Putamen (tissue), 1 donor: ENCODE data around the gene MATN1.

Source experiments
- DNase-seq: peaks from one replicate; pipeline ENCODE4 v3.0.0-alpha.2; 2016; ENCODE audit warnings: low spot score

Gene MATN1

DNA sequence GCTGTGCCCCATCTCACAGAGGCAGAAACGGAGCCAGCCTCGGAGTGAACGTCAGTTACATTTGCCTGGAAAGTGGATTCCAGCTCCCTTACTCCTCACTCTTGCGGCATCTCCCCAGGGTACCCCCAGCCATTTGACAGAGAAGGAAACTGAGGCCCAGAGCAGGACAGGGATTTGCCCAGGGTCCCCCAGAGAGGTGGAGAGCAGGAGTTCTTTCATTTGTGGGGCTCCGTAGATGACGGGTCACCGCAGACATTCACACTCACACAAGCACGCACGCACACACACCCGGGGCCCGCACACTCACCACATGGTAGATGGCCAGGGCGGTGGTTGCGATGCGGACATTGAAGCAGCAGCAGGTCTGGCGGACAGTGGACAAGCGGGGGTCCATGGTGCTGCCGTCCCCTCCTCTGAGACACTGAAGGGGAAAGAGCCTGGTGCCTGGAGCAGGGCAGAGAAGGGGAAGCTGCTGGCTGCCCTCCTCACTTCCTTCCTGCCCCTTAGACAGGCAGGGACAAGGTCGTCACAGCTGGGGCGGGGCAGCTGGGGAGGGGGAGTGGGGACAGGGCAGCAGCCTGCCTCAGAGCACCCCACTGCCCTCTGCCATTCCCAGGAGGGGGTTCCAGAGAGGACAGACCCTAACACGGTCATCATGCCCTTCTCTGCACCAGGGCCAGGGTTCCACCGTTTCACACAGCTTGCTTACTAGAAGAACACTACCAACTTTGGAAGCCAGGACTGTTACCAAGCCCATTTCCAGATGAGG is 34.2 kb upstream of the MATN1 start, which contains the start of gene LAPTM5:
Gene LAPTM5, minus strand, starts transcription at position 423 of the 769 bp plus-strand sequence. Its CDS starts 29 bp downstream, at position 394.
- DNase-seq: no peak

DNA sequence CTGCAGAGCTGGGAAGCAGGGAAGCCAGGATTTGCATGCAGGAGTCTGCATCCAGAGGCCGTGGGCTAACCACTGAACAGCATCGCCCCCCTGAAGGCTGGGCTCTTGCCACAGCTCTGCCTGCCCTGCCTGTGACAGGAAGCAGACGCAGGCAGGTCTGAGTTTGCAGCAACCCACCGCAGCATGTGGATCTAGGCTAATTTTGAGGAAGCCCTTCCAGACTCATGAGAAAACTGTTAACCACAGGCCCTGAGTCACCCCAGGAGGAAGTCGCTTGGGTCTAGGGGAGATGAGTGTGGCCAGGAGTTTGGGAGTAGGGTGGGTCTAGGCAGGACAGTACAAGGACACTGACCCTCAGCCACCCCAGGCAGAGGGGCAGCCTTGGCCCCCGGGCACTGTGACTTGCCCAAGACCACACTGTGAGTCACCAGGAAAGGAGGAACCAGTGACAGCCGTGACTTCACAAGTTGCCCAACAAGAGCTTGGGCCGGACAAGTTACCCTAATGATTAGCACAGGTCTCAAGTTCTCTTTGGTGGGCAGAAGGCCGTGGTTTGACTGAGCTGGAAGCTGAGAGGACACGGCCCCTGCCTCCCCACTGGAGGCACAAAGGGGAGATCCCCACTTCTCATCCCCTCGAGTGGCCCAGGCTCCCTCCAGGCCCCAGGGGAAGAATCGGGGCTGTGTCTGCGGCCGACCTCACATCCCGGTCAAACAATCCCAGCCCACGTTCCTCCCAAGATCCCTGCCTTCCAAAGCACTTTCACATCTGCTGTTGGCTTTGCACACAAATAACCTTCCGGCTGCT is 33.4 kb upstream of the MATN1 start:
- no peak for DNase-seq

DNA sequence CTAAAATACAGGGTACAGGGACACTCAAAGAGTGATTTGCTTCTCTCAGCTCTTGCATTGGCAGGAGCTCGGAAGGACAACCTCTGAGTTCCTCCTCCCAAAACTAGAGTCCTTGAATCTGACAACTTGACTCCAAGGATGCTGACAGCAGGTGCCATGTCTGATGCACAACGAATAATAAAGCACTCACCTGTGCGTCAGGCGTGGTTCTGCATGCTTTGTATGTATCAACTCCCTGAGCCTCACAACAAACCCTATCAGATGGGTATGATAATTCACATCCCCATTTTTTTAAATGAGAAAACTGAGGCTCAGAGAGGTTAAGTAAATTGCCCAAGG is 32.8 kb upstream of the MATN1 start:
- DNase-seq: no peak

DNA sequence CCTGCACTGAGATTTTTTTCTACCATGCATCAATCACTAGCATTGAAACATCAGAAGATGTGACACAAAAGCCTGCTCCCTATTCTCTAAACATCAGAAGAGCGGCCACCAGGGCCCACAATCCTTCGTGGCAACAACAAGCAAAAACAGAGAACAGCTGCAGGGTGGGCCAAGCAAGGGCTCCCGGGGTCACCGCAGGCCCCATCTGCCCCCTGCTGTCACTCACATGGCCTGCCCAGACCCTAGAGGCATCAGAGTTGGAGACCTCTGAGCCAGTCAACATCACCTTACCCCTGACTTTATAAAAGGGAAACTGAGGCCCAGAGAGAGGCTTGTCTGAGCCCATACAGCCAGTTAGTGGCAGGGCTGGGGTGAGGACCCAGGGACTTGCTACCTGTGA is 32.4 kb upstream of the MATN1 start:
- no peak for DNase-seq

DNA sequence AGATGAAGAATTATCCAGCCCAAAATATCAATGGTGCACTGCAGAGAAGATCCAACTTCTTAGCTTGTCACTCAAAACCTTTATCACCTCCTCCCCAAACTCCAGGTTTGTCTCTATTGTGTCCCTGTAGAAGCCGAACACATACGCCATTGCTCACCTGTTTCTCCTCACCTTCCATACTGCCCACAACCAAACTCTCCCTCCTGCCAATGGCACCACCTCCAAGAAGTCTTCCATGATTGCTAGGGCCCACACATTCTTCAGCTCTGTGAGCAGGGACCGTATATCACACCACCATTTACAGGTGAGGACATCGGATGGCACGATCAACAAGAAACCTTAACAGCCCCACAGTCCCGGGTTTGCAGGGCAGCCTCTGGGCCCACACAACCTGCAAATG is 31.9 kb upstream of the MATN1 start:
- no peak for DNase-seq

DNA sequence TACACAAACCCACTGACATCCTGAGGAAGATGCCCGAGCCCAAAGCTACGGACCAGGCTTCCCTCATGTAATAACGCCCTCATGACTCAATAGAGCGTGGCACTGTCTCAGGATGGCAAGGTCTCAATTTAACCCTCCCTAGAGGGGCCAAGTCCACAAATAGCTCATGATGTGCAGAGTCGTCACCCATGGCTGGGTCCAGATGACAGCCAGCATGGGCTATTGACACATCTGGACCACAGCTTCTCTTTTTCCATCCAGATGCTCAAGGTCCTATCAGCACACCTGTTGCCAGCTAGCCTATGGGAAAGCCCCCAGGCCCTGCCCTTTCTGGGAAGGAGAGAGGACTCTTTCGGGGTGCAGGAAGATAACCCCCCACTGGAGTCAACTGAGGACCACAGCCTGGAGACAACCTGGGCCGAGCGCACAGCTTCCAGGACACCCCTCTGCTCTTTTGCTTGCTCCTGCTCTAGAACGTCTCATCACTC is 31.3 kb upstream of the MATN1 start:
- no peak for DNase-seq

DNA sequence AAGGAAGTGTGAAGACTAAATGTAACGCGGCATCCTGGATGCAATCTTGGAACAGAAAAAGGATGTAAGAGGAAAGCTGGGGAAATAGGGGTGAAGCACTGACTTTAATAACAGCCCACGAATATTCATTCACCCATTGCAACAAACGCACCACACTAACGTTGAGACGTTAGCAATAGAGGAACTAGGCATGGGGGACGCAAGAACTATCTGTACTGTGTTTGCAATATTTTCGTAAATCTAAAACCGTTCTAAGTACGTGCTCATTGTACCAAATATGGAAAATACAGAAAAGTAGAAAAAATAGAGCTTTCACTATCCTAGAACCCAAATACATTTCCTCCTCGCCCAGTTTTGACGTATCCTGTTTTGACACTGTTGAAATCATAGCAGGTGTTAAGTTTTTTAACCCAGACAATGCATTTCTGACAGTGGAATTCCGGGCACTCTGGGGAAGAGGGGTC is 30.3 kb upstream of the MATN1 start:
- no peak for DNase-seq

DNA sequence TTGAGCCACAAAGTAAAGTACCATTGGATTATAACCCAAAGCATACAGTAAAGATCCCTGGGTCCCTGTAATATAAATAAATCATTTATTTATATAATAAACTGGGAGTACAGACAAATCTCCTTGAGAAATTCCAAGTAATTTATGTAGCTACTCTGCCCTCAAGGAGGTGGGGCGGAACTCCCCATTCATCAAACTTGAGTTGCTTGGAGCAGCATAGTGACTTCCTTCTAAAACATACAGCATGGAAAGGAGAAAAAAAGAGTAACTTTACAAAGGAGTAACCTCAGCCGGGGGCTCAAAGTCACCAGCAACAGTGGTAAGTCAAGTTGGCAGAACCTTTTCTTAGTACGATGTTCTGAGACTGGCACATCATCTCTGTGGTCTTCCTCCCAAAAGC is 29.7 kb upstream of the MATN1 start:
- DNase-seq: no peak

DNA sequence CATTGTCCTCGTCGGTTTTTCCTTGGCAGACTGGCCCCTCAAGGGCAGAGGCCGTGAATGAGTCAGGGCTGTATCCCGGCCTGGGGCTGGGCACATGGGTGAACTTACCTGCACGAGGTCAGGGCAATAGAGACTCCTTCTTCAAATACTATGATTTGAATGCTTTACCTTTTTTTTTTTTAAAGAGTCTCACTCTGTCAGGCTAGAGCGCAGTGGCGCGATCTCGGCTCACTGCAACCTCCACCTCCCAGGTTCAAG is 29.2 kb upstream of the MATN1 start:
- DNase-seq: no peak

DNA sequence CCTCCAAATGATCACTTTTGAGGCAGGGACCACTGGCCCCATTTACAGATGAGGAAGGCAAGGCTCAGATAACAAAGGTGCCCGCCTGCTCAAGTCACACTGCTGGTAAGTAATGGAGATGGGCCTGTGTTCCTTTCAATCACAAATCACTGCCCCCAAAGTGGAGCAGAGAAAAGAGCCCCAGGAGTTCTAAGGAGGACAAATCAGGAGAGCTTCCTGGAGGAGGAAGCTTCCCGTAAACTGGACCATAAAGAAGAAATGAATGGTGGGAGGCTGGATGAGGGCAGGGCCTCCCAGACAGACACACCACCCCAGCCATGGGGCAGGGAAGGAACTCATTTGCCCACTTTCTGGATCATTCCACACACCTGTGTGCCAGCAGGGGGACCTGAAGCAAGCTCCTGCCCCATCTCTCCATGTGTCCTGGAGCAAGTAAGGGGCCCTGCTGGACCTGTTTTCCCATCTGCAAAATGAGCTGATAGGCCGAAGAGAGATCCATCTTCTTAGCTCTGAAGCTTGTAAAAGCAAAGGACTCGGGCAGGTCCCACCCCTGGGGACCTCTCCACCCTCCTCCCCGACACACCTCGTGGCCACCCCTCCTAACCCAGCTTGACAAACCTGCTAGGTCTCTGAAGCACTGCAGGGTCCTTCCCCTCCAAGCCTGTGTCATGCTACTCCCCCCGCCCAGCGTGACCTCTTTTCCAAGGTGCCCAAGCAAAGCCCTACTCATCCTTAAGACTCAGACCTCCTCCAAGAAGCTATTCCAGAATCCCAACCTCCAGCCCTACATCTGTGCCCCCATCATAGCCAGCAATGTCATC is 28.7 kb upstream of the MATN1 start:
- DNase-seq: no peak

DNA sequence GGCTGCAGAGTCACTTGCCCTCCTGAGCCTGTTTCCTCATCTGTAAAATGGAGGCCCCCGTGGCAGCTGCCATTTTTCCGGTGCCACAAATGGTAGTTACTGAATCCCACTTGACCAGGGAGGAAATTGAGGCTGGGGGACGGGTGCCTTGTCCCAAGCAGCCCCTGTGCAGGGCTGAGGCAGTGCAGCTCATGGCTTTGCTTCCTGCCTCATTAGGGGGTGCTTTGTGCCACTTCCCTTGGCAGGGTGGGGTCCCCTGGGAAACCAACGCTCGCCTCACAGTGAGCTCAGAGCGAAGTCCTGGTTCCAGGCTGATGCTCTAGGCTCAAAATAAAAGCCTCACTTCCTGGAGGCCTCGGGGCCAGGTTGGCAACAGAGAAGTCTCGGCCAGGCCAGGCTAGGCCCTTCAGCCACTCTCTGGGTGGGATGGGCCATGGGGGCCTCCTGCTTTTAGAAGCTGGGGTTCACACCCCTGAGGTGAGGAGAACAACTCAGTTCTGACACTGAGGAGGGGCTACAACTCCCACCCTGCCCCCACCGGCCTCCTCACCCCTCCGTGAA is 27.4 kb upstream of the MATN1 start:
- no peak for DNase-seq

DNA sequence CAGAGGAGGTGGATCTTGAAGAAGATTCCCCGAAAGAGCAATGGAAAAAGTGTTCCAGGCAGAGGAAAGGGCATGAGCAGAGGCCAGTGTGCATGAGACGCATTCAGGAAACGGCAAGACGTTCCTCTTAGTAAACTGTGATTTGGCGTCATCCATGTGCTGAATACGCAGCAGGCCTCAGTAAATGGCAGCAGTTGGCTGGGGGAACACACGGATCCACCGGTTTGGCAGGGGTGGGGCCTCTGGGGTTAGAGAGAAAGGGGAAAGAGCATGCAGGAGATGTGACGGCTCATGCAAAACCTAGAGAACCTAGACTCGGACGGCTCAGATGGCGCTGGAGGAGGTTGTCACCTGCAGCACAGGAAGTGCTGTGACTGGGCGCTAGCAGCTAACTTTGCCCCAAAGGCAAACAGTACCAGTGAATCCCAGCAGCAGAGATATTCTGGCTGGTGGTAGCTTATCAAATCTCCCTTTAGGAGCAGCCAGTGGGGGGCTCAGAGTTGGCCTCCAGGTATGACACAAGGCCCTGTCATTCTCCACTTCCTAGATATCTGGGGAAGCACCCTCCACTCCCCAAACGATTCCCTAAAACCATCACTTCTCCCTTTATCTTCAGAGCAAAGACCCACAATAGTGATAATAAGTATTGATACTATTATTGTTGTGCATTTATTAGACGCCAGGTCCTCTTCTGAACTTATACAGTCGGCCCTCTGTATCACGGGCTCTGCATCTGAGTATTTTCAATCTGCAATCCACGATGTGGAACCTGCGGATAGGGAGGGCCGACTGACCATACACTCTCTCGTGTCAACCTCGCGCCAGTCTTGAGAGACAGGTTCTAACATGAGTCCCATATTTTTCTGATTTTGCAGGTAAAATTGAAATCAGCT is 26.6 kb upstream of the MATN1 start:
- DNase-seq: no peak

DNA sequence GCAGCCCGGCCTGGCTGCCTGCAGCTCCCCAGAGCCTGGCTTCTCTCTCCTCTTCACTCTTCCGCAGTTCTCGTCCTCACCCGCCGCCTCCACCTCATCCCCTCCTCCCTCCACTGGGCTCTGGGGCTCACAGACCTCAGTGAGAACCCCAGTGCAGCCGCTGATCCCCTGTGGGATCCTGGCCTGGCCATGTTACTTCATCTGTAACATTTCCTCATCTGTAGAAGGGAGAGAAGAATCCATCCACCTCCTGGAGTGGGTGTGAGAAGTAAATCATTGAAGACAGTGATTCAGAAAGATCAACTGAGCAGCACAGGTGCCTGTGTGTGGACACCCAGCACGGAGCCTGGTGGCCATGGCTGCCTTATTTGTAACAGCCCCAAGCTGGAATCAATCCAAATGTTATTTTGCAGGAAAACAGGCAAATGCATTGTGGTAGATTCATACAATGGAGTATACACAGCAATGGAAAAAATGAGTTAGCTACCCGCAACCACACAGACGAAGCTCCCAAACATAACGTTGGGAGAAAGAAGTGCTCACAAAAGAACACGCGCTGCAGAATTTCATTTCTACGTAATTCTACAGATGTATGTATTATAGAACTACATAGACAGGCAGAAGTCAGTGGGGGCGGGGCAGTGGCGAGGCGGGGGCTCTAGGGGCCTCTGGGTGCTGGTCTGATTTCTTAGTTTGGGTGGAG is 25.5 kb upstream of the MATN1 start:
- peak; percentile 83 for DNase-seq

DNA sequence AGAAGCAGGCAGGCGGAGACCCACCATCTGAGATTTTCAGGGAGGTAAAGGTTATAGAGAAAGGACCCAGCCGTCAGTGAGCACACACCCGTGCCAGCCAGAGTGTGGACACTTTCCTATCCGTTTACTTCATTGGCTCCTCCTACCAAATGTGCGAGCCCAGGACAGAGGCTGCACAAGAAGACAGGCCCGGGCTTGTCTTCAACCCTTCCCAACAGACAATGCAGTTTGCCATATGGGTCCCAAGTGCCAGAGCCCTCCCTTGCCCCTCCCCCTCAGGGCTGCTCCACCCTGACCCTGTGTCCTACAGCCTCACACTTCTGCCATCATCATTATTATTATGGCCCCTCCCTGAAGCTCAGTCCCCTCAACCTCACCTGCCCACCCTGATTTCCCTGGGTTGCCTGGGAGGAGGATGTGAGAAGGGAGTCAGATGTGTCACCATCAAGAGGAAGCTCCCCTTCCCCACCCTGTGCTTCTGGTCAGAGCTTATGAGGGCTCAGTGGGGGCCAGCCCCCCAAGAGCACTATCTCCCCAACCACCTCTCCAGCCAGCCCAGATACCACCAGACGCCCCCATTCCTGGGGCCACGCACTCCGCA is 24.8 kb upstream of the MATN1 start:
- peak; percentile 80 for DNase-seq

DNA sequence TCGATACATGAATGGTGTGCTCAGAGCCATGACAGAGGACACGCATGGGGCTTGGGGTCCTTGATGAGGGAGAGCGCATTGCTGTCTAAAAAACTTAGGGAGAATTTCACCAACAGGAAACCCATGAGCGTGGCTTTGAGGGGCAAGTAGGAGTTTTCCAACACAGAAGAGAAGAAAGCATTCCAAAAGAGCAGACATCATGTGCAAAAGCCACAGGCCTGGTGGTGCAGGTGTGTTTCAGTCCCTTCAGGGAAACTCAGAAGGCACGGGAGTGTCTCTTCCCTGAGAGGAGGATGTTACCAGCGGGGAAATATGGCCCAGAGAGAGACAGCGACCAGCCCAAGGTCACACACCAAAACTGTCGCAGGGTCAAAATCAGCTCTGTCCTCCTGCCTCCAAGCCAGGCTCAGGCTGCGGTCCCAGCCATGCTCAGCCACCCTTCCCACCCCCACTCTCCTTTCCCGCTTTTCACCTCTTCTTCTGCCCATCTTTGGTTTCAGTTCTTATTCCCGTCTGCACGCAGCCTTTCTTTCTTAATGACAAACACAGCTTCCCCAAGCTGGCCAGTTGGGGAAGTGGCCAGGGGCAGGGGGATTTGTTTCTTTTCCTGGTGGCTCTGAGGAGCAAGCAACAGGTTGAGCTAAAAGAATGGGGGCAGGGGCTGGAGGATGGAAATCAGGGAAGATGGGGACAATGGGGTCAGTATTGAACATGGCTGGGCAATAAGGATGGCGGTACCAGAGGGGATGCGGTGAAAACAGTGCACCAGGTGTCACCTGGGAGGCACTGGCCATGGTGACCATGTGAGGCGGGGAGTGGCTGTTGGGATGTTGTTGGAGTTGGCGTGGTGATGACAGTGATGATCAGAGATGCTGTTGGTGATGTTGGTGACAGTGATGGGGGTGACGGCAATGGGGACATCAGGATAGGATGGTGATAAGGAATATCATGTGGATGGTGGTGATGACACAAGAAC is 23.9 kb upstream of the MATN1 start:
- no peak for DNase-seq

DNA sequence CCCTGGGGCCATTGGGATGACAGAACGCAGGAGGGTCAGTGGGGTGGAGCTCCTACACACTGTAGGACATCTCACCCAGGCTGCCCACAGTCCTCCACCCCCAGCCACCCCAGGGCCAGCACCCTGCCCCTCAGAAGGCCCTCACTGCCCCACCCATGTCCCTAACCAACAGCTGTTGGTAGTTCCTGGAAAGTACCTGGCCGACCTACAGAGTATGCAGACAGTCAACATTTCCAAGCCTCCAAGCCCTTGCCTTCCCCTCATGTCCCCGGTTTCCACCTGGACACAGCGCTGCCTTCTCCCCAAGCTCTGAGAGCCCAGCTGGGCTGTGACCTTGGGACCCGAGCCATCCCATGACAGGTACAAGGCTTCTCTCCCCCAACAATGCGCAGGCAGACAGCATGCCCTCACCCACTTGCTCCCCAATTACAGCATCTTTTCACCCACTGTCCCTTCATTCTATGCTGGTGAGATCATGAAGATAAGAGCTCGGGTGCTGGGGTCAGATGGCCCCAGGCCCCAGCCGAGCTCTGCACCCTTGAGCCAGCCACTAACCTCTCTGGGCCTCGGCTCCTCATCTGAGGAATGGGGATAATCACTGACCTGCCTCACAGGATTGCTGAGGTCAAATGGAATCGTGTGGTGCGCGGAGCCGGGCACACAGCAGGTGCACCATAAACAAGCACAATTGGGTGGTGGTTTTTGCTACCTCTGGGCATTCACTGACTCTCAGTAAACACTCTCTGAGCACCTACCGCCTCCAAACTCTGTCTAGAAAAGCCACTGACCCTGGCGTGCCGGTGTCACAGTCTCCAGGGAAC is 23.0 kb upstream of the MATN1 start:
- no peak for DNase-seq

DNA sequence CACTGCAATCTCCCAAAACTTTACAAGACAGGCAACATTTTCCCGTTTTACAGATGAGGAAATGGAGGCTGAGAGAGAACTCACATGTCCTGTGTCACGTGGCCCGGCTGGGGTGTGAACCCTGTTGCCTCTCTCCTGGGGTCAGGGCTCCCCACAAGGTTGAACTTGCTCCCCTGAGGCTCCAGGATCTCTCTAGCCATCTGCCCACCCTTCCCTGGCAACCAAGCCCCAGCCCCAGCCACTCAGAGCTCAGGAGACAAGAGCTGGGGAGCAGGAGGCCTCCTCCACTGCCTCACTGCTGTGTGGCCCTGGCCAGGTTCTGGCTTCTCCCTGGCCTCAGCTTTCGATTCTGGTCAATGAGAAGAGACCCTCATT is 22.4 kb upstream of the MATN1 start:
- no peak for DNase-seq

DNA sequence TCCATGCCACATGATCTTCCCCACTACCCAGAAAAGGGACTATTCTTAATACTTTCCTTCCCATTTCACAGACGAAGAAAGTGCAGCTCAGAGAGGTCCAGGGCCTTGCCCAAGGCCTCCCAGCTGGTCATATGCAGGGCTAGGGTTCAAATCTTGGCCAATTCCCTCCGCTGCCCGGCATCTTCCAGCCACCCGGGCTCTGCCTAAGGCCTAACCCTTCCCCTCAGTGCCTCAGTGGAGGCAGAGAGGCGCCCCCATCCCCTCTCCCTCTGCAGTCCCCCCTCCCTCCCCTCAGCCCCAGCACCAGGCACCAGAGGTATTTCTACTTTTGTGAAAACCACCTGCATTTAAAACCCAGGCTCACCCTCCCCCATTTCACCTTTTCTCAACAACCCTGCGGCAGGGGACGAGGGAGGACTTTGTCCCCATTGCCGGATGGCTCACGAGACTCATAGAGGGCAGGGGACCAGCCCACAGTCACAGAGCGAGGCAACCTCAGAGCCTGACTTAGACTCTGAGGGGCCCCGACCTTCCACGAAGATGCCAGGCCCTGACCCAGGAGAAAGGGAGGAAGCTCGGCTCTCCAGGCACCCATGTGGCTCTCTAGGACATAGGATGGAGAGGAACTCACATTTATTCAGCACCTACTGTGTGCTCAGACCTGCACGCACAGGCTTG is 21.9 kb upstream of the MATN1 start:
- DNase-seq: no peak
